ENCODE data around the gene LBHD1.
"Not testable (repeated sequence)": the region's sequence is repeated elsewhere in the genome, so short reads cannot be mapped to it uniquely, and the experiment has no call there.

Gene LBHD1

DNA sequence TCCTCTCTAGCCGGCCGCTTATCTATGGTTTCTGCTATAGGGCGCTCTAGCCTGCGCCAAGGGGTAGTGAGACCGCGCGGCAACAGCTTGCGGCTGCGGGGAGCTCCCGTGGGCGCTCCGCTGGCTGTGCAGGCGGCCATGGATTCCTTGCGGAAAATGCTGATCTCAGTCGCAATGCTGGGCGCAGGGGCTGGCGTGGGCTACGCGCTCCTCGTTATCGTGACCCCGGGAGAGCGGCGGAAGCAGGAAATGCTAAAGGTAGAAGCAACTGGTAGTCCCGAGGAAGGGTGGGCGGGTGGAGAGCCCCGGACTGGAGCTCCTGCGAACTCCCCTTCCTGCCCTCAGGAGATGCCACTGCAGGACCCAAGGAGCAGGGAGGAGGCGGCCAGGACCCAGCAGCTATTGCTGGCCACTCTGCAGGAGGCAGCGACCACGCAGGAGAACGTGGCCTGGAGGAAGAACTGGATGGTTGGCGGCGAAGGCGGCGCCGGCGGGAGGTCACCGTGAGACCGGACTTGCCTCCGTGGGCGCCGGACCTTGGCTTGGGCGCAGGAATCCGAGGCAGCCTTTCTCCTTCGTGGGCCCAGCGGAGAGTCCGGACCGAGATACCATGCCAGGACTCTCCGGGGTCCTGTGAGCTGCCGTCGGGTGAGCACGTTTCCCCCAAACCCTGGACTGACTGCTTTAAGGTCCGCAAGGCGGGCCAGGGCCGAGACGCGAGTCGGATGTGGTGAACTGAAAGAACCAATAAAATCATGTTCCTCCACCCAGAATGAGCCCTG is at the start of gene LBHD1, which contains the start of gene UQCC3:
TSS of gene LBHD1 (minus strand) at position 660 of the 782 bp plus-strand sequence. CDS start 2,236 bp downstream, outside the sequence.
TSS of gene UQCC3 (plus strand) at position 66 of the 782 bp plus-strand sequence. CDS start at position 139, 73 bp downstream.
- no peak for DNase-seq (ENCODE audit: low read depth)

DNA sequence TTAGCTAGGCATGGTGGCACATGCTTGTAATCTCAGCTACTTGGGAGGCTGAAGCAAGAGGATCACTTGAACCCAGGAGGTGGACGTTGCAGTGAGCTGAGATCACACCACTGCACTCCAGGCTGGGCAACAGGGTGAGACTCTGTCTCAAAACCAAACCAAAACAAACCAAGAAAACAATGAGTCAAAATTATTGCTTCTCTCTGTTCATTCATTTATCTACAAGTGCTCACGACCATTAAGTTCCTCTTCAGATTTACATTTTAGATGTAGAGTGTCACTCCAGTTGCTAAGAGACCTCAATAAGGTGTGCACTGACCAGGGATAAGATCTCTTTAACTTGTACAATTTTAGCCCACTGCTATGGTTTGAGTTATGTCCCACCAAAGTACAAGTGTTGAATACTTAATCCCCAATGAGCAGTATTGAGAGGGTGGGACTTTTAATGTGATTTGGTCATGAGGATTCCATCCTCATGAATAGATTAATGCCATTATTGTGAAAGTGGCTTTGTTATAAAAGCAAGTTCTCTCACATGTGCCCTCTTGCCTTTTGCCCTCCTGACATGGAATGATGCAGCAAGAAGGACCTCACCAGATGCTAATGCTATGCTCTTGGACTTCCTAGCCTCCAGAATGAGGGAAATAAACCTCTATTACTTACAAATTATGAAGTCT is 47.4 kb upstream of the LBHD1 start:
- no peak for DNase-seq (ENCODE audit: low read depth)

DNA sequence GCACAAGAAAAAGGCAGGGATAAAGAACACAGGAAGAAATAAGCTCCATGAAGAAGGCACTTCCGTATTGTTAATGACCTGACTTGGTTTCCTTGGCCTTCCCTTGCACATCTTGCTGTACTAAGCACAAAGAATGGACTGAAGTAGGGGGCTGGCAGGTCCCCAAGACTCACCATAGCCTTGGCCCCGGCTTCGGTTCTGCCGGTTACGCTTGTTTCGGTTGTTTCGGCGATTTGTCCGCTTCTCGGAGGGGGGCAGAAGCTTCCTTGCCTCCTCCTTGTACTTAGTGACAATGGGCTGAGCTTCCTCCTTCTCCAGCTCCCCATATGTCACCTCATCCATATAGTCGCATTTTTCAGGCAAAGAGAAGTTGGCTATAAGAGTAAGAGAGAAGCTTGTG is 44.7 kb upstream of the LBHD1 start:
- no peak for DNase-seq (ENCODE audit: low read depth)

DNA sequence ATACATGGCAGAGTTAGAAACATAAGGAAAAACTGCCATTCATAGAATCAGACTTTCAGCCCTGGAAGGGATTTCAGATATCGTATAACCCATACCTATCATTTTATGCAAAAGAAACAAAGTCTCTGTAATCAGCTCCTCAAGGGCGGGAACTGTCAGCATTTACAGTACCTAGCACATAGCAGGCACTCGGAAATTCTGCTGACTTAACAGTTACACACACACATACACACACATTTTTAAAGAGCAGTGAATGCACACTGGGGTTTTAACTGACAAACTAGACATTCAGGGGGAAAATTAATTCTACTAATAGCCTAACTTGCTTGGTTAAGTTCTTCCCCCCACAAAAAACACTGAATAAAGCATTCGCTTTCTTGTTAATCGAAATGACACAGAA is 44.1 kb upstream of the LBHD1 start:
- DNase-seq (ENCODE audit: low read depth): no peak

DNA sequence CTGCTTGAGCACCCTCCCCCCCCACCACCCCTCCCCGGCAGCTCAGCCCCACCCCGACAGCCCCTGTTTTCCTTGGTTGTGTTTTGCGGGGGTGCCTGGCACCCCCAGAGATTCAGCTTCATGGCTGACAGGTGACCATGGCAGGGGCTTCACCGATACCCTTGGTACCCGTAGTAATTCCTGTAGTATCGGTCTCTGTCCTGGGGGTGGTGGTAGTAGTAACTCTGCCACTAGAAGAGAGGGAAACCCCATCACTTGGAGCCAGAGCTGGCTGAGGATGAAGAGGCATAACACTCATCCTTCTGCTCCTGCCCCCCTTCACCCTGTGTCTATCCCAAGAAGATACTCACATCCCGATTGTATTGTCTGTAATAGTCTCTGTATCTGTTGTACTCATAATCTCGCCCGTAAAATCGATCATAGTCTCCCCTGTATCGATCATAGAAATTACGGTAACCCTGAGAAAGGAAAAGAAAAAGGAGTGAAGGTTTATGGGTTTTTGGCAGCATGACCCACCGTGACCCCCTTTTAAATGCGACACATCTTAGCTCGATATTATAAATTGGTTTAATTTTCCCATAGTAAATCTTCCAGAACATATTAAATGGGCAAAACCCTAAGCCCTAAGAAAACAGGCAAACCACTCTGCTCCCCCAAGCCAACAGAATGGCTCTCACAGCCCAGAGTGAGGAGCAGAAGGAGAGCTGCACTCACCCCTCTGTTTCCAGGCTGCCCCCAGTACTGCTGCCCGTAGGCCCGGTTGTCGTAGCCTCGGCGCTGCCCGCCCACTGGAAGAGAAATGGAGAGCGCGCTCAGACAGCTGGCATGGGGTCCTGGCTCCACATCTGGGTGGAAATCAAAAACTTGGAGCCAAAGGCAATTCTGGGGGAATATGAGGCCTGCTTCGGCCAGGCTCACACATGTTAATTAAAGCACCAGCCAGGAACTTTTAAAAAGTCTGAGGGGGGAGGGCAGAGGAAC is 43.4 kb upstream of the LBHD1 start:
- DNase-seq (ENCODE audit: low read depth): no peak

DNA sequence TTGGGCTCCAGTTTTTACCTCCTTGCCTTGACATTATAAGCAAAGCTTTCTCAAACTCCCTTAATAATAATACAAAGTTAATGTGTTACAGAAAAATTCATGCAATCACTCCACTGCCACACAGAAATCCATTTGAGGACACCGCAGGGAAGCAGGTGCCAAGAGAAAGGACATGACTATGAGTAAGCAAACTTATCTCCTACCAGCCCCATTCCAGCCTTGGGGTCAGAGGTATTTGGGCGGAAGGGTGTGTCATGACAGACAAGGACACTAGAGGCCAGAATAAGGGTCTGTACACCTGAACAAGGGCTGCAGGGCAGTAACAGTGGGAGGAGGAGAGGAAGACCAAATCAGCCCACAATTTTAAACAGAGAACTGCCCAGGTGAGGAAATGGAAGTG is 41.3 kb upstream of the LBHD1 start:
- no peak for DNase-seq (ENCODE audit: low read depth)

DNA sequence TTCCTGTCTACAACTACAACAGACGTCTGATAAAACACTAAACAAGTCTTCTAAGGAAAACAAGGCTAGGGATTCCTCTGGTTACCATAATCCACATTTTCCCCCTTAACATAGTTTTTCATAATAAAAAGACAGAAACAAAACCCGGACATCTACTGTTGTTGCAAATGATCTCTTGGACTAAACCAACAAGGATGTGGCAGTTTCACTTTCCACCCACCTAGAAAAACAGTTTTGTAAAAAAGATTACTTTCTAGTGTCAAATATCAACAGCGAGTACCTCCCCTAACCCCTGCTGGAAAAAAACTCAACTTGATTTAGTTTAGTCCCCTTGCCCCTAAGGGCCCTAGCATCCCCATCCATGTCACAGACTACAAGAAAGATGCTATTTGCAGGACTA is 40.8 kb upstream of the LBHD1 start:
- no peak for DNase-seq (ENCODE audit: low read depth)

DNA sequence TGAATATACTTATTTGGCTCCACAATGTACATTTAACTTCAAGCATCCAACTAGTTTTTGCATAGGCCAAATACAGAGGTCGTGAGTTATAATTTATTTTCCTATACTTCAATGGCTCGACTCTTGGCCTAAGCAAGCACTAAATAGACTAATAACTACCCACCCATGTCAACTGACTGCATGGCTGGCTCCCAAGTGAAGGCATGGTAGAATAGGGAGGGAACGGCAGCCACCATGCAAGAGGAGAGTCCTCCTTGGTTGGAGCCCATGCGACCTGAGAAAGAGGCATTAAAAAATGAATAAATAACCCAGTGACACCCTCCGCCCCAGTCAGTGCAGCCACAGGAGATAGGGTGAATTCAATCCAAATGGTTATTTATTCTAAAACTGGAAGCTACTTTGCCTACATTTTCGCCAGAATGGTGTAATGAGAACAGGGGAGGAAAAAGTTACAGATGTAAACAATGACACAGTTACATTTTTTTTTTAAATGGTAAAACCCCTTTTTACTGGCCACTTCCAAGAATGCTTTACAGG is 40.3 kb upstream of the LBHD1 start:
- no peak for DNase-seq (ENCODE audit: low read depth)

DNA sequence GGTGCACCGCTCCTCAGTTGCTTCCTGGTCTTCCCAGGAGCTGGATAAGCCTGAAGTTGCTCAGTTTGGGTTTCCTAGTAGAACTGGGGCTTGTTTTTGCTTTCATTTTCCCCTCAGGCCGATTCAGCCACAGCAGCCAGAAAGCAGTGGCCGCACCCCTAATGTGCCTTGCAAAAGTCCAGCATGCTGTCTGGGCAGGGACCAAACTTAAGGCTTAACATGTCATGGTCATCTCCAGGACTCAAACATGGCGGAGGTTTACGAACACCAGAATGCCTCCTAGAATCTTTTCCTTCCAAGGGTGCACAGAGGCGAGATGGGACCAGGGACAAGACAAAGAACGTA is 37.9 kb upstream of the LBHD1 start:
- DNase-seq (ENCODE audit: low read depth): no peak

DNA sequence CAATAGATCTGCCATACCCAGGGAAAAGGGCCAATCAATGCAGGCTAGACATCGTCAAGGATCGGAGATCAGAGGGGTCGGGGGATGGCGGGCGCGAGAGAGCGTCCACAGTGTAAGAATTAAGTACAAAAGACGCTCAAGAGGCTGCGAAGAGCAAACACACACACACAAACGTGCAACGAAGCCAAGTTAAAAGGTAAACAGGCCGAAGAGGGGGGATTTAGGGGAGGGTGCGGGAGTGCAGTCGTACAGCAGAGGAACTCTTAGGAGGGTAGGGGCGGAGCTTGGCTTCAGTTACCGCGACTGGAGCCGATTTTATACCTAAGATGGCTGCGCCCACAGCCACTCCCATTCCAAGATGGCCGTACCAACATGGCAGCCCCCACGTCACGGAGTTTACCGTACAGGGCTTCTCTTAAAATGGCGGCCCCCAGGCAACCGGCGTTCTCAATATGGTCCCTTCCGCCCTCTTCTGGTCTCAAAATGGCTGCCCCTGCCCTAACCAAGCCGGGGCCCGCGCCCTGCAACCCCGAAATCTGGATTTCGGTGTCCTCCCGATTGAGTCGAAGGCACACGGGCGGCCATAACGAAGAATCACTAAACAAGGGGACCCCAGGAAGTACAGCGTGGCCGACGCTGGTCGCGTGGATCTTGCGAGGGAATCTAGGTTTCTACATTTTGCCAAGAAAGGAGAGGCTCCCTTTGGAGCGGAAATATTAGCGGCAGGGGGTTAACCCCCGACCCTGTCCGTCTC is 37.4 kb upstream of the LBHD1 start:
- DNase-seq (ENCODE audit: low read depth): peak; percentile 90

DNA sequence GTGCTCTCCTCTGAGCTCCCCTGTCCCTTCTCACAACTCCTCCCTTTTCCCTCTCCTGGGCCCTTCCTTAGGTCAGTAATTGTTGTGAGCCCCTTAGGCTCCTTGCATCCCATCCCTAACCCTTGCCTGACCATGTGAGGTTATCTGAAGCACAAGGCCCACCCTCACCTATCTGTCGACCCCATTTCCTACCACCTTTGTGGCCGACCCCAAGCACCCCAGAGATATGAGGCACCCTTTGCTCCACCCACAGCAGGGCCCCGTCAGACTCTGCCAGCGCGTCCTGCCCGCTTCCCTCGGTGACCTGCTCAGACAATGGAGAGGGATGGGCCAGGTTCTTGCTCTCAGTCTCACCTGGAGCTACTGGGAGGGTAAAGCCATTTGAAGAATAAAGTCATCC is 36.7 kb upstream of the LBHD1 start:
- no peak for DNase-seq (ENCODE audit: low read depth)

DNA sequence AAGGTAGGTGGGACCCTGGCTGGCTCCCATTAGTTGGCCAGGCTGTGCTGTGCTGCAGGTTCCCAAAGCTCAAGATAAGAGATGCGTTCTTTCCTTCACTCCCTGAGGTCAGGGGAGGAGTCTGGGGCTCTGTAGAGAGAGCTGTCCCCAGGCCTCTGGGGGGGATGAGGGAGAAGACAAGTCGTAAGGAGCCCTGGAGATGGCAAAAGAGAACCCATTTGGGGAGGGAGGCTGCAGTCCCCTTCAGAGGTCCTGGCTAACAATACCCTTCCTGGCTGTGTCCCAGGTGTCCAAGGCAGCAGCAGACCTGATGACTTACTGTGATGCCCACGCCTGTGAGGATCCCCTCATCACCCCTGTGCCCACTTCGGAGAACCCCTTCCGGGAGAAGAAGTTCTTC is 36.3 kb upstream of the LBHD1 start:
- no peak for DNase-seq (ENCODE audit: low read depth)

DNA sequence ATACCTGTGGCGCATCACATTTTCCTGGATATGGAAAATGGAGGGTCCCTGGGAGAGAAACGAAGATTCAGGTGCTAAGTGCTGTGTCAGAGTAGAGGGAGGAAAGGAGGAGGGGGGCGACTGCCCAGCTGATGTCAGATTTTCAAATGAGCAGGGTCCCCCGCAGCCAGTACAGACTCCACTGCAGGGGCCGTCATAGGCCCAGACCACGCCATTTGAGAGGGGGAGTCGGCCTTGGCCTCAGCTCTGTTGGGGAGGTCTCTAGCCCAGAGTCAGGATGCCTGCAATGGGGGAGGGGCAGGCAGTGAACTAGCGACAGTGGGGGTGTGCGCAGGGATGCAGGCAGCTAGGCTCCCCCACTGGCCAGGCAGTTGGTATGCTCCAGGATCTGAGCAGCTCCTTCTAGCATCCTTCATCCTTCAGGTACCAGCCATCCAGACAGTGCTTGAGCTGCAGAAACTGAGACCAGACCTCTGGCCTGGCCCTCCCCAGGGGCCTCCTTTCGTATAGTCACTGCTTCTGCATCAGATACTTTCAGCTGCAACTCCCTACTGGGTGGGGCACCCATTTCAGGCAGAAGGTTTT is 35.3 kb upstream of the LBHD1 start, which contains the start of the genes BSCL2 and GNG3:
TSS of gene BSCL2 (minus strand) at position 148 of the 585 bp plus-strand sequence. CDS start 229 bp downstream, outside the sequence.
TSS of gene GNG3 (plus strand) at position 400 of the 585 bp plus-strand sequence. CDS start 620 bp downstream, outside the sequence.
- DNase-seq (ENCODE audit: low read depth): no peak

DNA sequence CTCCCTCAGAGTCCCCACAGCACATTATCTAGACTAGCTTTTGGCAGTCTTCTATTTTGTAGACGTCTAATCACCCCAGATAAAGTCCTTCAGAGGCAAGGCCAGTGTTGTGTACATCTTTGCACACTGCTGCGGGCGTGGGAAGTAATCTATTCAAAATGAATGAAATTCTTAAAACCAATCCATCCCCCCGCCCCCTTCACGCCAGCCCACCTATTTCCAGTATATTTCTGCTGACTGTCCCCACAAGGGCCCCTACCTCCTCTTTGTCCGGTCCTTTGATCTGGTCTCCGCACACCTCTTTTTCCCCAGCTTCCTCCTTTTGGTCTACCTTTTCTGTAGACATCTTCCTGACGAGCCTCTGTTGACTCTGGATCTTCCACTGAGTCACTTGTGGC is 34.8 kb upstream of the LBHD1 start:
- no peak for DNase-seq (ENCODE audit: low read depth)

DNA sequence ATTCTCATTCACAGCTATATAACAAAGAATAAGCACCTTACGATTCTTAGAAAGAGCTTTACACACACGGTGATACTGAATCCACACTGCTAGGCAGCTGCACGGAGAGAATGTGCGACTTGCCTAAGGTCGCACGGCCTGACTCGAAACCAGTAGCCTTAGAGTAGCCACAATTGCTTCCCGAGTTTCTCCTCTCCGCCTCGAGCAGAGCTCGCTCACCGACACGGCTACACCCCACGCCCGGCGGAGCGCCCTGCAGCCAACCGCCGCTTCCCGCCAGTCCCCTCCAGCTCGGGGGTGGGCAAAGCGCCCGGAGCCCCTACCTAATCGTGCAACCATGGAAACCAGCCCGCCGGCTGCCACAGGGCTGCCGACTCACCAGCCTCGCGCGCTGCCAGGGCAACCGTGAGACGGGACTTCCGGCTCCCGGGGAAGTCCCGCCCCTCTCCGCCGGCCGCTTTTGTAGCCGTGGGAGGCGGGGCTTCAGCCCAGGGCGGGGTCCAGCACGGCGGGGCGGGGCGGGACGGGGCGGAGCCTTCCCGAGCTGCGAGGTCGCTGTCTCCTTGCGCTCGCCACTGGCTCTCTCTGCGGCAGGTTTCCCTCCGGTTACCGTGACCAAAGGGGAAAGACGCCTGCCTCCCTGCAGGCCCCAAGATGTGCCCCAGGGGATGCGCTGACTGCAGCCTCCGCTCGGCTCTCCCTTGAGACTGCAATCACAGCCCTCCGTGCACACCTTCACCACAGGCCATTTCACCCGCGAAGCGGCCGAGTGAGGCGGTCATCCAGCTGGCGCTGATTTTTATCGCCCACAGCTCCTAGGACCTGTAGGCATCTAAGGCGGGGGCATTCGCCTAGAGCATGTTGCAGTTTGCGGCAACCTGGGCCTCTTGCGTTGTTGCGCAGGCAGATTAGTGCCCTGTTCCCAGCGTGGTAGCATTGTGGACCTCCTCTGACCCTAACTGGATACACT is 34.1 kb upstream of the LBHD1 start:
- peak; percentile 60 for DNase-seq (ENCODE audit: low read depth)

DNA sequence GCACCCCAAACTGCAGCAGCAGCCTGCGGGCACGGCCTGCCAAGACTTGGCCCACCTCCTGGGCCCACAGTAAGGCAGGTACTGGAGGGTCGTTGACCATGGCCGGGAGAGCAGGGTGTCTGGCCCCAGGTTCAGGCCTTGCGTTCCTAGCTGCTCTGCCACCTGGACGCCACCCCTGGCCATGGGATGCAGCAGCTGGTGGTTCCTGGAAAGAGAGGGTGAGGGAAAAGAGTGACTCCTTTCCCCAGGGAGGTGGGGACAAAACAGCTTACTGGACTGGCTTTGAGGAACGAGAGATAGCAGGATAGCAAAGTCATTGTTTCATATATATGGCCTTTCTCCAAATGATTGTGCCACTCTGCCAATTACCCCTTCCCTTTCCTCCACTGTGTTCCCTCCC is 33.3 kb upstream of the LBHD1 start:
- DNase-seq (ENCODE audit: low read depth): no peak

DNA sequence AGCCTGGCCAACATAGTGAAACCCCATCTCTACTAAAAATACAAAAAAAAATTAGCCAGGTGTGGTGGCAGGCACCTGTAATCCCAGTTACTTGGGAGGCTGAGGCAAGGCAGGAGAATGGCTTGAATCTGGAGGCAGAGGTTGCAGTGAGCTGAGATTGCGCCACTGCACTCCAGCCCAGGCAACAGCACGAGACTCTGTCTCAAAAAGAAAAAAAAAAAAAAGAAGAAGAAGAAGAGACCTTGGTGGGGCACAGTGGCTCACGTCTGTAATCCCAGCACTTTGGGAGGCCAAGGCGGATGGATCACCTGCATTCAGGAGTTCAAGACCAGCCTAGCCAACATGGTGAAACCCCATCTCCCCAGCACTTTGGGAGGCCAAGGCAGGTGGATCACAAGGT is 31.9 kb upstream of the LBHD1 start:
- not testable (repeated sequence) for DNase-seq (ENCODE audit: low read depth)

DNA sequence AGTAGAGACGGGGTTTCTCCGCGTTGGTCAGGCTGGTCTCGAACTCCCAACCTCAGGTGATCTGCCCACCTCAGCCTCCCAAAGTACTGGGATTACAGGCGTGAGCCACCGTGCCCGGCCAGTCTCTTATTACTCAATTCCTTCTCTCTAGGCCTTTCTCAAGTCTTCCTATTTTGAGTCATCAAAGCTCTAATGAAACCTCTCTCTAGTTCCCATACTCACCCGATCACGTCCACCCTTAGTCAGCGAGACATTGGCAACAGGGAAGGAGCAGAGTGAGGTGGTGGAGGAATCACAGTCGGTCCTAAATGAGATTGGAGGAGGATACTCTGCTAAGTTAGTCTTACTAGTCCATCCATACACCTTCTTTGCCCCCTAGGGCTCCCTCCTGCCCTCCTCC is 30.2 kb upstream of the LBHD1 start:
- no peak for DNase-seq (ENCODE audit: low read depth)

DNA sequence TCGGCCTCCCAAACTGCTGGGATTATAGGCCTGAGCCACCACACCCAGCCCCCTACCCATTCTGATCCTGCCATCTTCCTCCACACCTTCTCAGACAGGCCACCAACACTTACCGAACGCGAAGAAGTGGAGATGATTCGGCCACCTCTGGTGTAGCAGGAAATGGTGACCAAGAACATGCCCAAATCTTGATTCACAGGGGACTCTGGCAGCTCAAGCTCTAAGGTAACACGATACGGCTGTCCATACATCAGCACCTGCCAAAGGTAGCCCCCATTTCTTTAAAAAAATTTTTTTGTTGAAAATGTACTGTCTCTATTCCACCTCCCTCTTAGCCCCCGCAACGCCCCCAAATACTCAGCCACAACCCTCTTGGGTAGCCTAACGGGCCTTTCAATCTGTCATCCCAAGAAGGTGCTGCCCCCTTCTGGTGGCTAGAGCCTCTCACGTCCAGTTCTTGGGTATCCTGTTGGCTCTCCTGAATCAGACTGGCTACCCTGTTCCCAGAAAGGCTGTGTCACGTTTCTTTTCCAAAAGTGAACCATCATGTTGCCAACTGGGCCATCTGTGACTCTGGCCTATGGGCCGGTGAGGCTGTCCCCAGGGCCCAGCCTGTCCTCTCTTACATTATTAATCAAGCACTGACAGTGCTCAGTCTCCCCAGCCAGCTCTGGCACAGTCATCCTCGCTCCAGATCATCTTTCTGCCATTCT is 22.5 kb upstream of the LBHD1 start:
- no peak for DNase-seq (ENCODE audit: low read depth)
